ENCODE results near the gene ELL. TPM values are rescaled to one million over a fixed set of nuclear protein-coding genes. Genes with fewer than 3 reads are reported as not detected.

Gene ELL
- polyA plus RNA-seq, 4 donors = 8.6 to 12.2 (median 10.4) TPM

DNA sequence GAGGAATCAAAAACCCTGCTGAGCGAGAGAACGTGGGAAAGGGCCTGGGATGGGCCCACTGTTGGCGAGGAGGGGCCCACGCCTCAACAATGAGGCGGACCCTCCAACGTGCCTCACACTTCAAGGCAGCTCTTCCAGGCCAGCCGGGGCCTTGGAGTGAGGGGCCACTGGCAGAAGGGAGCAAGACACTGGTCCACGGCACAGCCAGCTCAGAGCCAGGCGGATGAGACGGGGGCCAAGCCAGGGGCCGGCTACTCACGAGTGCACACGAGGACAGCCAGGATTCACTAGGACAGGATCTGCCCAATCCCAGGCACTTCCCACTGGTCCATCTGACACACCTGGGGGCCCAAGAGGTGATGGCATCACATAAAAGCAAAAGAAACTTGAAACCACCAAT lies 20.5 kb downstream of the ELL start:
- FAIRE-seq (no peak), DNase-seq (no peak)
- H3K4me1 ChIP-seq (ENCODE audit: control insufficient read depth in 3 of 3, insufficient read depth in 2 of 3, low read depth in 1 of 3, low read length in 2 of 3) = peaks cover 29 to 41% (median 37%) of the 10 kb centered on the region in 3 donors
- H3K9me3 ChIP-seq (ENCODE audit: control insufficient read depth in 2 of 2, insufficient read depth in 1 of 2, low read depth in 1 of 2, low read length in 1 of 2) = no peaks in the 10 kb centered on the region
- WGBS, 3 donors = 80 to 93% (median 93%) methylated on average over 11 to 13 of the region's 13 CpGs
- peaks cover 0 to 34% (median 0%) of the 10 kb centered on the region in 3 donors for H3K36me3 ChIP-seq (ENCODE audit: control insufficient read depth in 3 of 3, insufficient read depth in 2 of 3, low read depth in 1 of 3, low read length in 3 of 3)
- H3K27ac ChIP-seq (ENCODE audit: low read depth in 1 of 3, low read length in 2 of 3) = peak overlapping the region in 1 of 3 donors; percentile 24
- H3K27me3 ChIP-seq (ENCODE audit: control insufficient read depth in 3 of 3, insufficient read depth in 3 of 3, low read length in 3 of 3) = no peaks in the 10 kb centered on the region
- no peak overlapping the region for H3K4me3 ChIP-seq (ENCODE audit: low read depth in 1 of 3, low read length in 3 of 3)

DNA sequence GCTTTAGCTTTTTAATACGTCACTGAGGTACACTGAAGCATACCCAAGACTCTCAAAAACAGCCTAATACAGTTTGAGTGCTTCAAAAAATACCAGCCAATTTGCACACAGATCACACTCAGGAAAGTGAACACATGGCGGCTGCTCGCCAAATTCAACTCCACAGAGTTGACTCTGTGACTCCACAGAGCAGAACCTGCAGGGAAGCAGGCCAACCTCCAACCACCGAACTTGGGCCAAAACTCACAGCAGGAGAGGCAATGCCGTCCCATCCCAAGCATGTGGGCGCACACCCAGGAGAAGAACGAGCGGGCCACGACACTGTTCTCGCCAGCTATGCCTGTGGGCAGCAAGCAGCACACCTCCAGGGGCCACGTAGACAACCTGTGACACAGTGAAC lies 21.1 kb downstream of the ELL start:
- Histone ChIP-seq H3K27ac (ENCODE audit: low read depth in 1 of 3, low read length in 2 of 3) (peak overlapping the region in 1 of 3 donors; percentile 24), H3K9me3 (ENCODE audit: control insufficient read depth in 2 of 2, insufficient read depth in 1 of 2, low read depth in 1 of 2, low read length in 1 of 2) (no peaks in the 10 kb centered on the region), H3K27me3 (ENCODE audit: control insufficient read depth in 3 of 3, insufficient read depth in 3 of 3, low read length in 3 of 3) (no peaks in the 10 kb centered on the region), H3K4me3 (ENCODE audit: low read depth in 1 of 3, low read length in 3 of 3) (no peak overlapping the region), H3K36me3 (ENCODE audit: control insufficient read depth in 3 of 3, insufficient read depth in 2 of 3, low read depth in 1 of 3, low read length in 3 of 3) (peaks cover 0 to 30% (median 0%) of the 10 kb centered on the region in 3 donors), H3K4me1 (ENCODE audit: control insufficient read depth in 3 of 3, insufficient read depth in 2 of 3, low read depth in 1 of 3, low read length in 2 of 3) (peaks cover 24 to 40% (median 37%) of the 10 kb centered on the region in 3 donors)
- no peak for DNase-seq
- 59 to 79% (median 75%) methylated on average over 11 of the region's 11 CpGs for WGBS, 3 donors
- no peak for FAIRE-seq

- peaks cover 20 to 36% (median 33%) of the 10 kb centered on the region in 3 donors for H3K4me1 ChIP-seq (ENCODE audit: control insufficient read depth in 3 of 3, insufficient read depth in 2 of 3, low read depth in 1 of 3, low read length in 2 of 3)
- H3K36me3 ChIP-seq (ENCODE audit: control insufficient read depth in 3 of 3, insufficient read depth in 2 of 3, low read depth in 1 of 3, low read length in 3 of 3) = peaks cover 0 to 31% (median 0%) of the 10 kb centered on the region in 3 donors
- no peak for FAIRE-seq
- DNase-seq = no peak
- no peaks in the 10 kb centered on the region for H3K9me3 ChIP-seq (ENCODE audit: control insufficient read depth in 2 of 2, insufficient read depth in 1 of 2, low read depth in 1 of 2, low read length in 1 of 2)
- peak overlapping the region in 1 of 3 donors; percentile 24 for H3K27ac ChIP-seq (ENCODE audit: low read depth in 1 of 3, low read length in 2 of 3)
- H3K4me3 ChIP-seq (ENCODE audit: low read depth in 1 of 3, low read length in 3 of 3) = no peak overlapping the region
- 64 to 79% (median 72%) methylated on average over 7 of the region's 7 CpGs for WGBS, 3 donors
- no peaks in the 10 kb centered on the region for H3K27me3 ChIP-seq (ENCODE audit: control insufficient read depth in 3 of 3, insufficient read depth in 3 of 3, low read length in 3 of 3)
These were observed 21.5 kb downstream of the ELL start for GRCh38 chr19:18500376-18500775.

- peak in 1 of 2 donors; percentile 42 for DNase-seq
- Histone ChIP-seq H3K4me3 (ENCODE audit: low read depth in 1 of 3, low read length in 3 of 3) (no peak overlapping the region), H3K4me1 (ENCODE audit: control insufficient read depth in 3 of 3, insufficient read depth in 2 of 3, low read depth in 1 of 3, low read length in 2 of 3) (peaks cover 12 to 32% (median 21%) of the 10 kb centered on the region in 3 donors), H3K27ac (ENCODE audit: low read depth in 1 of 3, low read length in 2 of 3) (peak overlapping the region in 1 of 3 donors; percentile 78), H3K9me3 (ENCODE audit: control insufficient read depth in 2 of 2, insufficient read depth in 1 of 2, low read depth in 1 of 2, low read length in 1 of 2) (no peaks in the 10 kb centered on the region), H3K27me3 (ENCODE audit: control insufficient read depth in 3 of 3, insufficient read depth in 3 of 3, low read length in 3 of 3) (no peaks in the 10 kb centered on the region), H3K36me3 (ENCODE audit: control insufficient read depth in 3 of 3, insufficient read depth in 2 of 3, low read depth in 1 of 3, low read length in 3 of 3) (peaks cover 0 to 36% (median 0%) of the 10 kb centered on the region in 3 donors)
- WGBS, 3 donors = 73 to 87% (median 79%) methylated on average over 7 of the region's 7 CpGs
- FAIRE-seq = no peak
These were observed 22.7 kb downstream of the ELL start for GRCh38 chr19:18499055-18499775.

DNA sequence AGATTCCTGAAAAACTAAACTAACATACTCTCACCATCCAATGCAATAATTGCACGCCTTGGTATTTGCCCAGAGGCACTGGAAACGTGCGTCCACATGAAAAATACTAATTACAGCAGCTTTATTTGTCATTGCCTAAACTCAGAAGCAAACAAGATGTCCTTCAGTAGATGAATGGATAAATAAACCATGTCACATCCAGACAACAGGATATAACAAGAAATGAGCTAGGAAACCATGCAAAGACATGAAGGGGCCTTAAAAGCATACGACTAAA lies 25.0 kb downstream of the ELL start:
- no peaks in the 10 kb centered on the region for H3K27me3 ChIP-seq (ENCODE audit: control insufficient read depth in 3 of 3, insufficient read depth in 3 of 3, low read length in 3 of 3)
- DNase-seq = no peak
- H3K27ac ChIP-seq (ENCODE audit: low read depth in 1 of 3, low read length in 2 of 3) = peak overlapping the region in 1 of 3 donors; percentile 75
- WGBS, 3 donors = 72 to 82% (median 73%) methylated on average over 4 of the region's 4 CpGs
- peaks cover 2 to 14% (median 8%) of the 10 kb centered on the region in 3 donors for H3K4me1 ChIP-seq (ENCODE audit: control insufficient read depth in 3 of 3, insufficient read depth in 2 of 3, low read depth in 1 of 3, low read length in 2 of 3)
- FAIRE-seq = no peak
- H3K4me3 ChIP-seq (ENCODE audit: low read depth in 1 of 3, low read length in 3 of 3) = no peak overlapping the region
- no peaks in the 10 kb centered on the region for H3K9me3 ChIP-seq (ENCODE audit: control insufficient read depth in 2 of 2, insufficient read depth in 1 of 2, low read depth in 1 of 2, low read length in 1 of 2)
- H3K36me3 ChIP-seq (ENCODE audit: control insufficient read depth in 3 of 3, insufficient read depth in 2 of 3, low read depth in 1 of 3, low read length in 3 of 3) = peaks cover 0 to 35% (median 0%) of the 10 kb centered on the region in 3 donors

- peaks cover 2 to 14% (median 8%) of the 10 kb centered on the region in 3 donors for H3K4me1 ChIP-seq (ENCODE audit: control insufficient read depth in 3 of 3, insufficient read depth in 2 of 3, low read depth in 1 of 3, low read length in 2 of 3)
- WGBS, 3 donors = 35 to 55% (median 45%) methylated on average over 11 of the region's 11 CpGs
- H3K27ac ChIP-seq (ENCODE audit: low read depth in 1 of 3, low read length in 2 of 3) = peak overlapping the region in 2 of 3 donors; percentile 32 to 84
- peaks cover 0 to 32% (median 0%) of the 10 kb centered on the region in 3 donors for H3K36me3 ChIP-seq (ENCODE audit: control insufficient read depth in 3 of 3, insufficient read depth in 2 of 3, low read depth in 1 of 3, low read length in 3 of 3)
- FAIRE-seq (no peak), DNase-seq (peak in 1 of 2 donors; percentile 65)
- H3K9me3 ChIP-seq (ENCODE audit: control insufficient read depth in 2 of 2, insufficient read depth in 1 of 2, low read depth in 1 of 2, low read length in 1 of 2) = no peaks in the 10 kb centered on the region
- no peak overlapping the region for H3K4me3 ChIP-seq (ENCODE audit: low read depth in 1 of 3, low read length in 3 of 3)
- no peaks in the 10 kb centered on the region for H3K27me3 ChIP-seq (ENCODE audit: control insufficient read depth in 3 of 3, insufficient read depth in 3 of 3, low read length in 3 of 3)
These were observed 25.5 kb downstream of the ELL start for GRCh38 chr19:18496167-18496979.

- Histone ChIP-seq H3K4me3 (ENCODE audit: low read depth in 1 of 3, low read length in 3 of 3) (peak overlapping the region in 1 of 3 donors; percentile 9), H3K4me1 (ENCODE audit: control insufficient read depth in 3 of 3, insufficient read depth in 2 of 3, low read depth in 1 of 3, low read length in 2 of 3) (peaks cover 2 to 14% (median 8%) of the 10 kb centered on the region in 3 donors), H3K27me3 (ENCODE audit: control insufficient read depth in 3 of 3, insufficient read depth in 3 of 3, low read length in 3 of 3) (no peaks in the 10 kb centered on the region), H3K36me3 (ENCODE audit: control insufficient read depth in 3 of 3, insufficient read depth in 2 of 3, low read depth in 1 of 3, low read length in 3 of 3) (peaks cover 0 to 32% (median 0%) of the 10 kb centered on the region in 3 donors), H3K9me3 (ENCODE audit: control insufficient read depth in 2 of 2, insufficient read depth in 1 of 2, low read depth in 1 of 2, low read length in 1 of 2) (no peaks in the 10 kb centered on the region), H3K27ac (ENCODE audit: low read depth in 1 of 3, low read length in 2 of 3) (peak overlapping the region in 2 of 3 donors; percentile 28 to 84)
- 84 to 92% (median 86%) methylated on average over 14 of the region's 14 CpGs for WGBS, 3 donors
- DNase-seq = no peak
- FAIRE-seq = no peak
These were observed 26.5 kb downstream of the ELL start for GRCh38 chr19:18495204-18495911.

DNA sequence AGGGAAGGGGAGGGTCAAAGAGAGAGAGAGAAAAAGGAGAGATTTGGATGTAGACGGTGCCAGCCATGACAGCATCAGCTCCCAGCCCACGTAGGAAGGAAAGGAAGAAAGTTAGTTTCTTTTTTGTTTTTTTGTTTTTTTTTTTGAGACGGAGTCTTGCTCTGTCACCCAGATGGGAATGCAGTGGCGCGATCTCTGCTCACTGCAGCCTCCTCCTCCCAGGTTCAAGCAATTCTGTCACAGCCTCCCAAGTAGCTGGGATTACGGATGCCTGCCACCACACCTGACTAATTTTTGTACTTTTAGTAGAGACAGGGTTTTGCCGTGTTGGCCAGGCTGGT lies 27.6 kb downstream of the ELL start:
- Histone ChIP-seq H3K9me3 (ENCODE audit: control insufficient read depth in 2 of 2, insufficient read depth in 1 of 2, low read depth in 1 of 2, low read length in 1 of 2) (no peaks in the 10 kb centered on the region), H3K4me3 (ENCODE audit: low read depth in 1 of 3, low read length in 3 of 3) (no peak overlapping the region), H3K27ac (ENCODE audit: low read depth in 1 of 3, low read length in 2 of 3) (peak overlapping the region in 2 of 3 donors; percentile 28 to 84), H3K36me3 (ENCODE audit: control insufficient read depth in 3 of 3, insufficient read depth in 2 of 3, low read depth in 1 of 3, low read length in 3 of 3) (peaks cover 0 to 39% (median 0%) of the 10 kb centered on the region in 3 donors), H3K4me1 (ENCODE audit: control insufficient read depth in 3 of 3, insufficient read depth in 2 of 3, low read depth in 1 of 3, low read length in 2 of 3) (peaks cover 2 to 14% (median 8%) of the 10 kb centered on the region in 3 donors), H3K27me3 (ENCODE audit: control insufficient read depth in 3 of 3, insufficient read depth in 3 of 3, low read length in 3 of 3) (no peaks in the 10 kb centered on the region)
- FAIRE-seq (no peak), DNase-seq (no peak)
- WGBS, 3 donors = 55 to 70% (median 57%) methylated on average over 7 of the region's 7 CpGs

Data from small intestine (tissue), 7 donors.